Measurements from ENCODE around the gene MRPL40. TPM values are rescaled to one million over a fixed set of nuclear protein-coding genes. Genes with fewer than 3 reads are reported as not detected.

MRPL40 gene
- total and polyA plus RNA-seq, 2 of the 13 experiments (the other 11 are each of a cell fraction or from before 2014, with no cell fraction given), result 42.7 to 79.7 TPM

DNA sequence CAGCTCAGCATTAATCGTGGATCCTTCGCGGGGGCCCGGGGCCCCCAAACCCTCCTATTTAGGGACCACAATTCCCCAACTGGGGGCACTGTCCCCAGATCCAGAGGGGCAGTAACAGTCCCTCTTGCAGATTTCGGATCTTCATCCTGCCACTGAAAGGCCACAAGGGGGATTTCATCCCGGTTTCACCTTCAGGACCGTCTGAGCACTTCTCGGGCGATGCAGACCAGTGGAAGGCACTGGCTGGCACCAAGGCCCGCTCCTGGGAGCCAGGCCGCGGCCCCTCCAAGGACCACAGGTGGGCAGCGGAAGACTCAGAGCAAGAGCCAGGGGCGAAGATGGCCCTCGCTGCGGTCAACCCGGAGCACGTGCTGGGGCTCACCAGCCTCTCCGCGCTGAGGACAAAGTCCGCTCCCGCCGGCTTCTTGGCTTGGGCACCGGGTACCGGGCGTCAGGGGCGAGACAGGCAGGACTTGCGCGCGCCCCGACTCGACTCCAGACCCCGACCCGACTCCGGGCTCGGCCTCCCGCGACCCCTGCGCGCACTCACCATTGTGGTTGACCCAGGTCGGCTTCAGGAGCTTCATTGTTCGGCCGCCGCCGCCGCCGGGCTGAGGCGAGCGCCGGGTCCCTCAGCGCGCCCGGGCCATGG lies 1.3 kb upstream of the MRPL40 start (continued):
- TF ChIP-seq, protein P1, sequence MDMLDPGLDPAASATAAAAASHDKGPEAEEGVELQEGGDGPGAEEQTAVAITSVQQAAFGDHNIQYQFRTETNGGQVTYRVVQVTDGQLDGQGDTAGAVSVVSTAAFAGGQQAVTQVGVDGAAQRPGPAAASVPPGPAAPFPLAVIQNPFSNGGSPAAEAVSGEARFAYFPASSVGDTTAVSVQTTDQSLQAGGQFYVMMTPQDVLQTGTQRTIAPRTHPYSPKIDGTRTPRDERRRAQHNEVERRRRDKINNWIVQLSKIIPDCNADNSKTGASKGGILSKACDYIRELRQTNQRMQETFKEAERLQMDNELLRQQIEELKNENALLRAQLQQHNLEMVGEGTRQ (IDR thresholded peaks at IDR 0.05; ENCODE audit: low read depth, low read length), result 0 out of 2 replicates have a peak, but pooled peaks have one; percentile 15
- TF ChIP-seq, protein P1 (CRISPR knock-in tag; IDR thresholded peaks at IDR 0.05; ENCODE audit: borderline replicate concordance), result peak; percentile 32; the same call in 1 of the 2 replicates
- TF ChIP-seq ZNF570 (CRISPR knock-in tag; IDR thresholded peaks at IDR 0.05; ENCODE audit: borderline replicate concordance) (no peak), RFXANK (CRISPR knock-in tag; IDR thresholded peaks at IDR 0.05) (no peak), ZZZ3 (CRISPR knock-in tag; IDR thresholded peaks at IDR 0.05; ENCODE audit: borderline replicate concordance) (no peak), POLR2AphosphoS5 (IDR thresholded peaks at IDR 0.05; ENCODE audit: low read depth, low read length) (no peak), ADNP (CRISPR knock-in tag; IDR thresholded peaks at IDR 0.05) (no peak), KLF6 (CRISPR knock-in tag; IDR thresholded peaks at IDR 0.05) (no peak), SMARCE1 (IDR thresholded peaks at IDR 0.05; ENCODE audit: borderline replicate concordance) (no peak), ZNF224 (CRISPR knock-in tag; IDR thresholded peaks at IDR 0.05) (peak; percentile 95), ZNF225 (CRISPR knock-in tag; IDR thresholded peaks at IDR 0.05) (peak; percentile 65; the same call in 1 of the 2 replicates), FOSL1 (CRISPR knock-in tag; IDR thresholded peaks at IDR 0.05; ENCODE audit: borderline replicate concordance) (no peak), SCMH1 (CRISPR knock-in tag; IDR thresholded peaks at IDR 0.05; ENCODE audit: borderline replicate concordance) (no peak), KLF13 (CRISPR knock-in tag; IDR thresholded peaks at IDR 0.05) (no peak), SKI (IDR thresholded peaks at IDR 0.05; ENCODE audit: partially characterized antibody) (no peak), KLF11 (CRISPR knock-in tag; IDR thresholded peaks at IDR 0.05) (no peak), ZNF572 (CRISPR knock-in tag; IDR thresholded peaks at IDR 0.05) (no peak), GATAD2A (CRISPR knock-in tag; IDR thresholded peaks at IDR 0.05) (no peak), ZBTB21 (CRISPR knock-in tag; IDR thresholded peaks at IDR 0.05) (no peak), REXO4 (CRISPR knock-in tag; IDR thresholded peaks at IDR 0.05; ENCODE audit: borderline replicate concordance) (no peak), ZNF205 (CRISPR knock-in tag; IDR thresholded peaks at IDR 0.05) (no peak)
- TF ChIP-seq, protein P2, sequence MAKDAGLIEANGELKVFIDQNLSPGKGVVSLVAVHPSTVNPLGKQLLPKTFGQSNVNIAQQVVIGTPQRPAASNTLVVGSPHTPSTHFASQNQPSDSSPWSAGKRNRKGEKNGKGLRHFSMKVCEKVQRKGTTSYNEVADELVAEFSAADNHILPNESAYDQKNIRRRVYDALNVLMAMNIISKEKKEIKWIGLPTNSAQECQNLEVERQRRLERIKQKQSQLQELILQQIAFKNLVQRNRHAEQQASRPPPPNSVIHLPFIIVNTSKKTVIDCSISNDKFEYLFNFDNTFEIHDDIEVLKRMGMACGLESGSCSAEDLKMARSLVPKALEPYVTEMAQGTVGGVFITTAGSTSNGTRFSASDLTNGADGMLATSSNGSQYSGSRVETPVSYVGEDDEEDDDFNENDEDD (CRISPR knock-in tag; IDR thresholded peaks at IDR 0.05; ENCODE audit: borderline replicate concordance), result peak; percentile 85
- TF ChIP-seq, protein P3, sequence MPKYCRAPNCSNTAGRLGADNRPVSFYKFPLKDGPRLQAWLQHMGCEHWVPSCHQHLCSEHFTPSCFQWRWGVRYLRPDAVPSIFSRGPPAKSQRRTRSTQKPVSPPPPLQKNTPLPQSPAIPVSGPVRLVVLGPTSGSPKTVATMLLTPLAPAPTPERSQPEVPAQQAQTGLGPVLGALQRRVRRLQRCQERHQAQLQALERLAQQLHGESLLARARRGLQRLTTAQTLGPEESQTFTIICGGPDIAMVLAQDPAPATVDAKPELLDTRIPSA (CRISPR knock-in tag; IDR thresholded peaks at IDR 0.05; ENCODE audit: borderline replicate concordance), result no peak
- TF ChIP-seq, protein P4, sequence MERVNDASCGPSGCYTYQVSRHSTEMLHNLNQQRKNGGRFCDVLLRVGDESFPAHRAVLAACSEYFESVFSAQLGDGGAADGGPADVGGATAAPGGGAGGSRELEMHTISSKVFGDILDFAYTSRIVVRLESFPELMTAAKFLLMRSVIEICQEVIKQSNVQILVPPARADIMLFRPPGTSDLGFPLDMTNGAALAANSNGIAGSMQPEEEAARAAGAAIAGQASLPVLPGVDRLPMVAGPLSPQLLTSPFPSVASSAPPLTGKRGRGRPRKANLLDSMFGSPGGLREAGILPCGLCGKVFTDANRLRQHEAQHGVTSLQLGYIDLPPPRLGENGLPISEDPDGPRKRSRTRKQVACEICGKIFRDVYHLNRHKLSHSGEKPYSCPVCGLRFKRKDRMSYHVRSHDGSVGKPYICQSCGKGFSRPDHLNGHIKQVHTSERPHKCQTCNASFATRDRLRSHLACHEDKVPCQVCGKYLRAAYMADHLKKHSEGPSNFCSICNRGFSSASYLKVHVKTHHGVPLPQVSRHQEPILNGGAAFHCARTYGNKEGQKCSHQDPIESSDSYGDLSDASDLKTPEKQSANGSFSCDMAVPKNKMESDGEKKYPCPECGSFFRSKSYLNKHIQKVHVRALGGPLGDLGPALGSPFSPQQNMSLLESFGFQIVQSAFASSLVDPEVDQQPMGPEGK (CRISPR knock-in tag; IDR thresholded peaks at IDR 0.05), result no peak
- TF ChIP-seq, protein P5, sequence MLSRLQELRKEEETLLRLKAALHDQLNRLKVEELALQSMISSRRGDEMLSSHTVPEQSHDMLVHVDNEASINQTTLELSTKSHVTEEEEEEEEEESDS (CRISPR knock-in tag; IDR thresholded peaks at IDR 0.05; ENCODE audit: borderline replicate concordance), result no peak
